Skin epidermis (tissue), 12 donors: ENCODE measurements around the gene SULT1C2.
"Not testable (repeated sequence)": the region's sequence is repeated elsewhere in the genome, so short reads cannot be mapped to it uniquely, and the experiment has no call there.

ENCODE experiments used
- H3K27ac ChIP-seq, 21 experiments: fragments of 200-600 bp; sonication (generic) in 11 of 21; one replicate each; pipeline ENCODE4 v1.5.0; 2020; ENCODE audit warnings: mild to moderate bottlenecking in 3 of 21, inconsistent platforms in 2 of 21, moderate library complexity in 2 of 21
- H3K4me3 ChIP-seq, 7 experiments: fragments of 200-600 bp; sonication (generic) in 2 of 7; one replicate each; pipeline ENCODE4 v1.5.0; 2020; ENCODE audit warnings: inconsistent platforms in 2 of 7, mild to moderate bottlenecking in 2 of 7, moderate library complexity in 1 of 7

Gene SULT1C2

DNA sequence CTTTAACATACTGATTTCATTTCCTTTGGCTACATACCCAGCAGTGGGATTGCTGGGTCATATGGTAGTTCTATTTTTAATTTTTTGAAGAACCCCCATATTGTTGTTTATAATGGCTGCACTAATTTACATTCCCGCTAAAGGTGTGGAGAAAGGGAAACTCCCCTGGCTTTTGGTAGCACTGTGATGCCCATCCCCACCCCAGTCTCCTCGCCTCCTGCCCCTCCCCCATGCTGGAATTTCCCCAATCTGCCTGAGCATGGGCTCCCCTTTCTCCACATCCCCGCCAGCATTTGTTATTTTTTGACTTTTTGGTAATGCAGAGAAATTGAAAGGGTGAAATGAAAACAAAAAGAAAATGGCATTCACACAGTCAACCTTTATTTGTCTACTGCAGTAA is 59.1 kb downstream of the SULT1C2 start:
- no peak overlapping the region for H3K4me3 ChIP-seq

DNA sequence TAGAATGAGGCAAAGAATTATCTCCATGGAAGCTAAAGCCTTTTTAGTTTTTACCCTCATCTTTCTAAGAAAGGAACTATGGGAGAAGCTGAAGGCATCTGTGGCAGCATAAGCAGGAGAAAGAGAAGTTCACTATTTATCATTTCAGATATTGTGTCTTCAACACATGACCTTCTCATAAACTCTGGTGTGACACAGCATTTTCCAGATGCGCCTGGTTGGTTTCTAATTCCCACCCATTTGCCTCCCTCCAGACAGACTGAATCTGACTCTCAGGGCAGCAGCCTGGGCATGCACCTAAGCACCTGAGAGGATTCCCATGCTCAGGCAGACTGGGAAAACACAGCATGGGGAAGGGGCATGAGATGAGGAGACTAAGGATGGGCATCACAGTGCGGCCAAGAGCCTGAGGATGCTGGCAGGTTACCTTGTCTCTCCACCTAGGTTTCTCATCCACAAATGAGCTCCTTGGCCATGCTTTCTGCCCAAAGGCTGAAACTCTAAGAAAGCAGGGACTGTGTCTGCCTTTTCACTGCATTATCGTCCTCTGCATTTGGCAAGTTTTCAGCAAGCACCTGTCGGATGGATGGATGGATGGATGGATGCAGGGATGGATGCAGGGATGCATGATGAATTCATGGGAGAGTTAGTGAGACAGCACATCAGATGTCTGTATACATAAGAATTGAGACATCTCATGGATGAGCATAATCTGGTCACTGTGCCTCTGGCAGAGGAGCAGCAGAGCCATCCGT is 60.3 kb downstream of the SULT1C2 start:
- H3K27ac ChIP-seq, result no peak overlapping the region
- no peak overlapping the region for H3K4me3 ChIP-seq

More for the DNA sequence above, 59.1 kb downstream of the SULT1C2 start:
- H3K27ac ChIP-seq, result no peak overlapping the region

GRCh38 chr2:108349571-108349928 is 60.9 kb downstream of the SULT1C2 start:
- Histone ChIP-seq H3K4me3 (no peak overlapping the region), H3K27ac (no peak overlapping the region)

DNA sequence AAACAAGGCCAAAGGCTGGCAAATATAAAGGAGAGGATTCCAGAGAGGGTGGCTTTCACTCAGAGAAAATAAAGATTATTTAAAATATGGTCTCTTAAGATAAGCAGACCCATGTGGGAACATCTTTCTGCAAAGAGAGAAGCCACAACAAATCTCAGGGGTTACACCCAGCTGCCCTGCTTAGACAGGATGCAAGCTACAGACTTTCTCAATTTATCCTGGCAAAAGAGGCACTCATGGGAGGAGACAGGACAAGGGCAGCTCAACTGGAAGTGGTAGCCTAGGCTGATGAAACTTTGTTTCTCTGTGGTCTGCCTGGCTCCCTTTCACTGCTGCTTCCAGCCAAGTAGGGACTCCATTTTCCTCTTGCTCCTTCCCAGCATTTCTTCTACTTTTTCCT is 63.2 kb downstream of the SULT1C2 start:
- H3K27ac ChIP-seq, result no peak overlapping the region
- no peak overlapping the region for H3K4me3 ChIP-seq

- Histone ChIP-seq H3K27ac (no peak overlapping the region), H3K4me3 (no peak overlapping the region)
These were observed 65.4 kb downstream of the SULT1C2 start for GRCh38 chr2:108354136-108354535.

- Histone ChIP-seq H3K4me3 (no peak overlapping the region), H3K27ac (no peak overlapping the region)
These were observed 67.4 kb downstream of the SULT1C2 start for GRCh38 chr2:108355906-108356734.

DNA sequence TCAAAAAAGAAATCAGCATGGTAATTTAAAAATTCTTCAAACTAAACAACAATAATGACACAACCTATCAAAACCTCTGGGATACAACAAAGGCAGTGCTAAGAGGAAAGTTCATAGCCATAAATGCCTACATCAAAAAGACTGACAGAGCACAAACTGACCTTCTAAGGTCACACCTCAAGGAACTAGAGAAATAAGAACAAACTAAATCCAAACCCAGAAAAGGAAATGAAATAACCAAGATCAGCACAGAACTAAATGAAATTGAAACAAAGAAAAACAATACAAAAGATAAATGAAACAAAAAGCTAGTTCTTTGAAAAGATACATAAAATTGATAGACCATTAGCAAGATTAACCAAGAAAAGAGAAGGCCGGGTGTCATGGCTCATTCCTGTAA is 70.6 kb downstream of the SULT1C2 start:
- H3K4me3 ChIP-seq, H3K27ac ChIP-seq: not testable (repeated sequence)
